Measurements from ENCODE around the gene ANGPTL8.

Gene ANGPTL8

DNA sequence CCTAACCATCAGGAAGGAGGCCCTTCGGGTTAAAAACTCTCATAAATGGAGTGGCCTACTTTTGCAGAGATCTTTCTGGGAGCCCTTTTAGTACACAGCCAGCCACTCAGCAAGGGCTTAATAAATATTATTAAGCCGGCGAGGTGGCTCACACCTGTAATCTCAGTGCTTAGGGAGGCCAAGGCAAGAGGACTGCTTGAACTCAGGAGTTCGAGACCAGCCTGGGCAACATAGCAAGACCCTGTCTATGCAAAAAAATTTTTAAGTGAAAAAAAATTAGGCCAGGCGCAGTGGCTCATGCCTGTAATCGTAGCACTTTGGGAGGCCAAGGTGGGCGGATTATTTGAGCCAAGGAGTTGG, 41.3 kb upstream of the ANGPTL8 start:
- no peak for TF ChIP-seq CTBP1 (IDR thresholded peaks at IDR 0.05; ENCODE audit: borderline replicate concordance)
- TF ChIP-seq LEF1 (IDR thresholded peaks at IDR 0.05; ENCODE audit: borderline replicate concordance): no peak
- no peak for TF ChIP-seq L3MBTL2 (conservative IDR thresholded peaks at IDR 0.05)
- no peak for TF ChIP-seq TARDBP (IDR thresholded peaks at IDR 0.05)
- no peak for TF ChIP-seq ARNT (IDR thresholded peaks at IDR 0.05)
- TF ChIP-seq SUZ12 (IDR thresholded peaks at IDR 0.05): no peak
- no peak for TF ChIP-seq ZNF384 (IDR thresholded peaks at IDR 0.05)
- TF ChIP-seq HDGF (IDR thresholded peaks at IDR 0.05; ENCODE audit: borderline replicate concordance): no peak
- TF ChIP-seq FOXK2 (IDR thresholded peaks at IDR 0.05): no peak
- no peak for TF ChIP-seq FOXA1 (IDR thresholded peaks at IDR 0.05)
- TF ChIP-seq FOXM1 (IDR thresholded peaks at IDR 0.05; ENCODE audit: borderline replicate concordance): no peak
- TF ChIP-seq BHLHE40 (IDR thresholded peaks at IDR 0.05; ENCODE audit: borderline replicate concordance): no peak
- no peak for TF ChIP-seq SP1 (IDR thresholded peaks at IDR 0.05)
- TF ChIP-seq NFRKB (IDR thresholded peaks at IDR 0.05): no peak
- DNase-seq (ENCODE audit: extremely low spot score): no peak
- POLR2A ChIA-PET: interaction anchor here (0.6 to 1.2 kb wide), 3 partner anchors 10 to 59 kb away, joined by 3 to 4 read pairs (median 3); no protein-coding TSS in a partner anchor
- CTCF ChIA-PET: interaction anchor here (0.9 kb wide), 1 partner anchor 16 kb away, joined by 3 read pairs; no protein-coding TSS in a partner anchor

DNA sequence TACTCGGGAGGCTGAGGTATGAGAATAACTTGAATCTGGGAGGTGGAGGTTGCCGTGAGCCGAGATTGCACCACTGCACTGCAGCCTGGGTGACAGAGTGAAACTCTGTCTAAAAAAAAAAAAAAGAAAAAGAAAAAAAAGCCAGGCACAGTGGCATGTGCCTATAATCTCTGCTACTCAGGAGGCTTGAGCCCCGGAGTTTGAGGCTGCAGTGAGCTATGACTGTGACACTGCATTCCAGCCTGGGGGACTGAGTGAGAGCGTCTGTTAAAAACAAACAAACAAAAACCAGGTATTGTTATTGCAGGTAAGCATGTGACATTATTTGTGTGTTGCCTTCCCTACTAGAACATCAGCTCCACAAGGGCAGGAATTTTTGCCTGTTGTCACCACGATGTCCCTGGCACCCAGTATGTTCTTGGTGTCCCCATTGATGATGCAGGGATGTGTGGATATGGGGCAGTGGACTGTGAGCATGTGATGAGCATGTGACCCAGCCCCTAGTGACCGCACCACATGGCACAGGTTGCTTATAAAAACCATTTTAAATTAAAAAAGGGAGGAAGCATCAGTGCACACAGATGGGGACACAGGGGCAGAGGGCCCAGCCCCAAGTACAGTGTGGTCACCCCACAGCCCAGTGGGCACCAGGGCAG, 40.5 kb upstream of the ANGPTL8 start:
- DNase-seq (ENCODE audit: extremely low spot score): no peak
- POLR2A ChIA-PET: interaction anchor here (1.2 kb wide), 1 partner anchor 60 kb away, joined by 3 read pairs; no protein-coding TSS in a partner anchor

DNA sequence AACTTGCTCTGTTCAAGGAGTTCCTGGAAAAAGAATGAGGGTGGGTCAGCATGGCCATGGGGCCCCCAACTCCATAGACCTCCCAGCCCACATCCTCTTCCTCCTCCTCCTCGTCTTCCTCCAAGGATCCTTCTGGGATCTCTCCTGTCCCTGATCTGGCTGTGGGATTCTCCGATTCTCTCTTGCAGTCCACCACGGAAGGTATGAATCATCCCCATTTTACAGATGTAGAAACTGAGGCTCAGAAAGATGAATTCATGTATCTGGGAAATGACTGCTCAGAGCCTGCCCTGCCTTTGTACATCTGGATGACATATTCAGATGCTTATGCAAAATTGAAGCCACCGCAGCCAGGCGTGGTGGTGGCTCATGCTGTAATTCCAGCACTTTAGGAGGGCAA, 39.9 kb upstream of the ANGPTL8 start:
- POLR2A ChIA-PET: no interaction called here
- CTCF ChIA-PET: no interaction called here

More for the DNA sequence above, 40.5 kb upstream of the ANGPTL8 start:
- TF ChIP-seq SUZ12 (IDR thresholded peaks at IDR 0.05) (no peak), SP1 (IDR thresholded peaks at IDR 0.05) (no peak), LEF1 (IDR thresholded peaks at IDR 0.05; ENCODE audit: borderline replicate concordance) (no peak), ZNF384 (IDR thresholded peaks at IDR 0.05) (no peak), BHLHE40 (IDR thresholded peaks at IDR 0.05; ENCODE audit: borderline replicate concordance) (no peak), FOXA1 (IDR thresholded peaks at IDR 0.05) (no peak), CTBP1 (IDR thresholded peaks at IDR 0.05; ENCODE audit: borderline replicate concordance) (no peak), ARNT (IDR thresholded peaks at IDR 0.05) (no peak), TARDBP (IDR thresholded peaks at IDR 0.05) (no peak), L3MBTL2 (conservative IDR thresholded peaks at IDR 0.05) (no peak), HDGF (IDR thresholded peaks at IDR 0.05; ENCODE audit: borderline replicate concordance) (no peak), FOXK2 (IDR thresholded peaks at IDR 0.05) (no peak), NFRKB (IDR thresholded peaks at IDR 0.05) (no peak), ELF4 (IDR thresholded peaks at IDR 0.05) (no peak), FOXM1 (IDR thresholded peaks at IDR 0.05; ENCODE audit: borderline replicate concordance) (no peak)
- TF ChIP-seq, protein P1, sequence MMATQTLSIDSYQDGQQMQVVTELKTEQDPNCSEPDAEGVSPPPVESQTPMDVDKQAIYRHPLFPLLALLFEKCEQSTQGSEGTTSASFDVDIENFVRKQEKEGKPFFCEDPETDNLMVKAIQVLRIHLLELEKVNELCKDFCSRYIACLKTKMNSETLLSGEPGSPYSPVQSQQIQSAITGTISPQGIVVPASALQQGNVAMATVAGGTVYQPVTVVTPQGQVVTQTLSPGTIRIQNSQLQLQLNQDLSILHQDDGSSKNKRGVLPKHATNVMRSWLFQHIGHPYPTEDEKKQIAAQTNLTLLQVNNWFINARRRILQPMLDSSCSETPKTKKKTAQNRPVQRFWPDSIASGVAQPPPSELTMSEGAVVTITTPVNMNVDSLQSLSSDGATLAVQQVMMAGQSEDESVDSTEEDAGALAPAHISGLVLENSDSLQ (IDR thresholded peaks at IDR 0.05): no peak
- CTCF ChIA-PET: no interaction called here

DNA sequence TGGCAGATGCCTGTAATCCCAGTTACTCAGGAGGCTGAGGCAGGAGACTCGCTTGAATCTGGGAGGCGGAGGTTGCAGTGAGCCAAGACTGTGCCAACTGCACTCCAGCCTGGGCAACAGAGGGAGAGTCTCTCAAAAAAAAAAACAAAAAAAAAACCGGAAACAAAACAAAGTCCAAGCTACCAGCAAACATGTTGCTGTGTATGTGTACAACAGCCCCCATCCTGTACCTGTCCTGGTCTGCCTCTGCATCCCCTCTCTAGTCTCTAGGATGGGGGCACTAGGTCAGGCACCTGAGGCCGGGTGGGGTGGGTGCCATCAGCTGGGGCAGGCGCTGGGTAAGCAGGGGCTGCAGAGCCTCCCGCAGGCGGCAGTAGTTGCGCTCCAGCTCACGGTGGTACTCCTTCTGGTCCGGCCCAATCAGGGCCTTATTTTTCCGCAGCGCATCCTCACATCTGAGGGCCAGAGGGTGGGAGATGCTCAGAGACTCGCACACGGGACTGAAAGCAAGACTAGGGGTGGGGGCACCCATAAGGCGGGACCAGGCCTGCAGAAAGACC, 39.3 kb upstream of the ANGPTL8 start:
- CTCF ChIA-PET: no interaction called here
- TF ChIP-seq SUZ12 (IDR thresholded peaks at IDR 0.05) (no peak), FOXA1 (IDR thresholded peaks at IDR 0.05) (no peak), ZNF384 (IDR thresholded peaks at IDR 0.05) (no peak), CTBP1 (IDR thresholded peaks at IDR 0.05; ENCODE audit: borderline replicate concordance) (no peak), SP1 (IDR thresholded peaks at IDR 0.05) (no peak), L3MBTL2 (conservative IDR thresholded peaks at IDR 0.05) (no peak), TARDBP (IDR thresholded peaks at IDR 0.05) (no peak), BHLHE40 (IDR thresholded peaks at IDR 0.05; ENCODE audit: borderline replicate concordance) (no peak), NFRKB (IDR thresholded peaks at IDR 0.05) (no peak), FOXM1 (IDR thresholded peaks at IDR 0.05; ENCODE audit: borderline replicate concordance) (no peak), LEF1 (IDR thresholded peaks at IDR 0.05; ENCODE audit: borderline replicate concordance) (no peak), FOXK2 (IDR thresholded peaks at IDR 0.05) (no peak), ELF4 (IDR thresholded peaks at IDR 0.05) (no peak), HDGF (IDR thresholded peaks at IDR 0.05; ENCODE audit: borderline replicate concordance) (no peak)
- TF ChIP-seq, protein P1 (IDR thresholded peaks at IDR 0.05): no peak
- POLR2A ChIA-PET: no interaction called here
- no peak for DNase-seq (ENCODE audit: extremely low spot score)

More for the DNA sequence above, 39.9 kb upstream of the ANGPTL8 start:
- TF ChIP-seq ARNT (IDR thresholded peaks at IDR 0.05): no peak
- TF ChIP-seq SUZ12 (IDR thresholded peaks at IDR 0.05): no peak
- TF ChIP-seq NFRKB (IDR thresholded peaks at IDR 0.05): no peak
- TF ChIP-seq LEF1 (IDR thresholded peaks at IDR 0.05; ENCODE audit: borderline replicate concordance): no peak
- TF ChIP-seq, protein P1 (IDR thresholded peaks at IDR 0.05): no peak
- no peak for DNase-seq (ENCODE audit: extremely low spot score)

DNA sequence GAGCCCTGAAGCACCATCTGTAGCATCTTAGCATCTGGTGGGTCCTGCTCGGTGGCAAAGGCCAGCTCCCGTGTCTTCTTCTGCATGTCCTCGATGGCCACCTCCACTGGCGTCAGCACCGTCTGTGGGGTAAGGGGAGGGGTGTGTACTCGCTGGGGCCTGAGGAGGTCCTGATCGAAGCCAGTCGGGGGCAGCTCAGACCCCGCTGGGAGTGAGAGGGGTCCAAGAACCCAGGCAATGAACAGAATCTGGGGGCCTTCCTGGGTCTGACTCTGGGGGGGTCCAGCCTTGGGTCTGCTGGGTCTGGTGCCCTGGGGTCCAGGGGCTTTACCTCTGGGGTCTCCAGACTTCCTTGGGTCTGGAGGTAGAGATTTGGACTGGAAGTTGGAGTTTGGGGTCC, 38.5 kb upstream of the ANGPTL8 start:
- ChIA-PET POLR2A (no interaction called here), CTCF (no interaction called here)

More for the DNA sequence above, 38.5 kb upstream of the ANGPTL8 start:
- DNase-seq (ENCODE audit: extremely low spot score): no peak
- no peak for TF ChIP-seq L3MBTL2 (conservative IDR thresholded peaks at IDR 0.05)
- TF ChIP-seq LEF1 (IDR thresholded peaks at IDR 0.05; ENCODE audit: borderline replicate concordance): no peak
- no peak for TF ChIP-seq SP1 (IDR thresholded peaks at IDR 0.05)
- no peak for TF ChIP-seq NFRKB (IDR thresholded peaks at IDR 0.05)
- no peak for TF ChIP-seq CTBP1 (IDR thresholded peaks at IDR 0.05; ENCODE audit: borderline replicate concordance)
- TF ChIP-seq ZNF384 (IDR thresholded peaks at IDR 0.05): no peak
- TF ChIP-seq FOXK2 (IDR thresholded peaks at IDR 0.05): no peak
- no peak for TF ChIP-seq TARDBP (IDR thresholded peaks at IDR 0.05)
- no peak for TF ChIP-seq HDGF (IDR thresholded peaks at IDR 0.05; ENCODE audit: borderline replicate concordance)
- no peak for TF ChIP-seq BHLHE40 (IDR thresholded peaks at IDR 0.05; ENCODE audit: borderline replicate concordance)
- TF ChIP-seq ELF4 (IDR thresholded peaks at IDR 0.05): no peak
- TF ChIP-seq SUZ12 (IDR thresholded peaks at IDR 0.05): no peak
- no peak for TF ChIP-seq FOXM1 (IDR thresholded peaks at IDR 0.05; ENCODE audit: borderline replicate concordance)
- no peak for TF ChIP-seq FOXA1 (IDR thresholded peaks at IDR 0.05)
- TF ChIP-seq, protein P1 (IDR thresholded peaks at IDR 0.05): no peak
- TF ChIP-seq ARNT (IDR thresholded peaks at IDR 0.05): no peak
